ENCODE measurements around the gene LRMDA. TPM values are rescaled to one million over a fixed set of nuclear protein-coding genes. Genes with fewer than 3 reads are reported as not detected.

Gene LRMDA
- total RNA-seq, 4 donors from 2014 or later, result 7.3 to 20.1 (median 8.4) TPM

DNA sequence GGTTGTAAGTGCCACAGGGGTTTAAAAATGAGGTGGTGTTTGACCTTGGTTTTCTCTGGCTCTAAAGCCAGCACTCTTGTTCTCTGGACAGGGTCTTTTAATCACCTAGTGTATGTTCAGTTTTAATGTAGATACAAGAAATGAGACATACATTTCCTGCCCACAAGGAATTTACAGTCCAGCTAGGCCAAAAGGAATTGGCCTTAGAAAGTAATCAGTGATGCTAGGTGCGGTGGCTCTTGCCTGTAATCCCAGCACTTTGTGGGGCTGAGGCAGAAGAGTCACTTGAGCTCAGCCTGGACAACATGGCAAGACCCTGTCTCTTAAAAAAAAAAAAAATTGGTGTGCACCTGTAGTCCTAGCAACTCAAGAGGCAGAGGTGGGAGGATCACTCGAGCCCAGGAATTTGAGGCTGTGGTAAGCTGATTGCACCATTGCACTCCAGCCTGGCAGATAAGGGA, 100.2 kb downstream of the LRMDA start:
- Histone ChIP-seq H3K4me3 (no peak overlapping the region), H3K9me3 (no peaks in the 10 kb centered on the region), H3K36me3 (no peaks in the 10 kb centered on the region), H3K4me1 (no peaks in the 10 kb centered on the region), H3K27me3 (no peaks in the 10 kb centered on the region), H3K27ac (no peak overlapping the region)
- TF ChIP-seq EP300 (IDR thresholded peaks at IDR 0.05) (no peak), POLR2A (IDR thresholded peaks at IDR 0.05) (no peak), POLR2AphosphoS5 (IDR thresholded peaks at IDR 0.05) (no peak), CTCF (IDR thresholded peaks at IDR 0.05) (no peak)
- 100% methylated on average over 2 of the region's 2 CpGs; no CpG with 5 or more reads in 1 of the 2 donors for WGBS, 2 donors (ENCODE audit: low coverage in 1 of 2)
- ATAC-seq, result no peak

DNA sequence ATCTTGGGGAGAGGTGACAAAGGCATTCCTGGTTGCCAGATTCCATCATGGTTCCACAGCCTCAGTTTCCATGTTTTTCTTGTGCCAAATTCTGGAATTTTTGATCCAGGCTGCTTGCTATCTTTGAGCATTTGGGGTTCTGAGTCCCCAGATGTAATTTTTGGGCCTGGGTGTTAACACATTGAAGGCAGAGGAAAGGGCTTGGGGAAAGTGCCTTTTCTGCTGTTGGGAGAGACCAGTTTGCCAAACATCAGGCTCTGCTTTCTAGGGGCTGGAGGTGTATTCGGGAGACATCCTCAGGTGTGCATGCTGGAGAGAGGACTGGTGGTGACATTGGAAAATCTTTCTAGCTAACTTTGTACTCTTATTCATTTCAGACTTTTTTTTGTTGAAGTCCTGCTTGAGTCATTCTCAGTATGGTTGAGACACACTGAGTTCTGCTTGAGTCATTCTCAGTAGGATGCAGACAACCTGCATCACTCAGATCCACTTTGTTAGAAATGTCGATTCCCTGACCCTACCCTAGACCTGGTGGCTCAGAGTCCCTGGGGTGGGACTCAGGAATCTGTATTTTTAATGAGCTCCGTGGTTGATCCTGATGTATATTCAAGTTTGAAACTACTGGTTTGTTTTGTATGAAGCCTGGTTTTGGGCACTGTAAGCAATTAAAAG, 101.0 kb downstream of the LRMDA start:
- WGBS, 2 donors (ENCODE audit: low coverage in 1 of 2), result 100% methylated on average over 1 to 3 of the region's 3 CpGs
- Histone ChIP-seq H3K36me3 (no peaks in the 10 kb centered on the region), H3K4me1 (no peaks in the 10 kb centered on the region), H3K9me3 (no peaks in the 10 kb centered on the region), H3K27ac (no peak overlapping the region), H3K27me3 (no peaks in the 10 kb centered on the region), H3K4me3 (no peak overlapping the region)
- no peak for ATAC-seq
- no peak for TF ChIP-seq CTCF (IDR thresholded peaks at IDR 0.05)
- TF ChIP-seq POLR2A (IDR thresholded peaks at IDR 0.05), result no peak
- no peak for TF ChIP-seq EP300 (IDR thresholded peaks at IDR 0.05)
- no peak for TF ChIP-seq POLR2AphosphoS5 (IDR thresholded peaks at IDR 0.05)

GRCh38 chr10:75538144-75538543, 106.7 kb downstream of the LRMDA start:
- 89 to 98% methylated on average over 6 to 8 of the region's 8 CpGs for WGBS, 2 donors (ENCODE audit: low coverage in 1 of 2)
- Histone ChIP-seq H3K36me3 (no peaks in the 10 kb centered on the region), H3K4me1 (peaks cover 0 to 22% (median 5%) of the 10 kb centered on the region in 3 donors), H3K27ac (no peak overlapping the region), H3K4me3 (no peak overlapping the region), H3K9me3 (no peaks in the 10 kb centered on the region), H3K27me3 (no peaks in the 10 kb centered on the region)
- TF ChIP-seq POLR2AphosphoS5 (IDR thresholded peaks at IDR 0.05) (no peak), POLR2A (IDR thresholded peaks at IDR 0.05) (no peak), EP300 (IDR thresholded peaks at IDR 0.05) (no peak), CTCF (IDR thresholded peaks at IDR 0.05) (no peak)
- no peak for ATAC-seq

DNA sequence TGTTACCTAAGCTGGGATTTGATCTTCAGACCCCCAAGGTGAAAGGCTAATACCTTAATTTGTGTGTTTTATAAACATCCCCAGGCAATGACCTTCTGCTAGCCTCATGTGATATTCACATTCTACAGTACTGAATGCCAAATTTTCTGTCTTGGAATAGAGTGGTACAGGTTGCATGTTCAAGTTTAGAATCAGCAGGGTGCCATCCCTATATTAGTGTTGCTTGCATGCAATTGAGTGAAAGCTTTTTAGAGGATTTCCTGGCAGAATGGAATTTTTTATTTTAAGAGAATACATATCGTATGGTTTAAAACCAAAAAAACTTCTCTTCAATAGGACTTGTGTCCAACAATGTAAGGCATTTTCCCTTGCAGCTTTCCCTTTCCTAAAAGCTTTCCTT, 107.3 kb downstream of the LRMDA start:
- Histone ChIP-seq H3K27ac (no peak overlapping the region), H3K4me3 (no peak overlapping the region), H3K4me1 (peaks cover 0 to 29% (median 5%) of the 10 kb centered on the region in 3 donors), H3K9me3 (no peaks in the 10 kb centered on the region), H3K27me3 (no peaks in the 10 kb centered on the region), H3K36me3 (no peaks in the 10 kb centered on the region)
- TF ChIP-seq POLR2A (IDR thresholded peaks at IDR 0.05) (no peak), EP300 (IDR thresholded peaks at IDR 0.05) (no peak), POLR2AphosphoS5 (IDR thresholded peaks at IDR 0.05) (no peak), CTCF (IDR thresholded peaks at IDR 0.05) (no peak)
- WGBS, 2 donors (ENCODE audit: low coverage in 1 of 2), result 73 to 86% methylated on average over 1 of the region's 1 CpG
- ATAC-seq, result no peak

DNA sequence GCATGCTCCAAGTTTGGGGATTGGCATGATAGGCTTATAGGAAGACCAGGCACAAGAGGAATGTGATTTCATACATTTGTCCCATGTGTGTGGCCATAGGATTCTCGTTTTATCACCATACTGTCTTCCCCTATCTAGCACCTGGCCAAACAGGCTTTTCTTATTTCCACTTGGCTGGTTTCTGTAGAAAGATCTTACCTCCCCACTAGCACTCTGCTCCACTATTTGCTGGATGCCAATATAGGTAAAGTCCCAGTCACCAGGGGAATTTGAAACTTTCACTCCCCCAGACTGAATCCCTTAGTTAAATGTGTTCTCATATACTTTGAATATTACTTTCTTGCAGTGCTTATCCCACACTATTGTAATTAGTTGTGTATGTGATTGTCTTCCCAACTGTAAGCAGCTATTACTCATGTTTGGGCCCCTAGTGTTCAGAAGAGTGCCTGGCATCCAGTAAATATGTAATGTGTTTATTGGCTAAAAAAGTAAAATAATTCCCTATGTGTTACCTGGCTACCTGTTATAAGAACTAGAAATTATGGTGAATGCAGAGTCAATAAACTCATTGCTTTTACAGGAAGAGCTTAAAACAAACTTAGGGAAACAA, 109.0 kb downstream of the LRMDA start:
- no peak for ATAC-seq
- WGBS, 2 donors (ENCODE audit: low coverage in 1 of 2), result 80 to 100% methylated on average over 1 of the region's 1 CpG
- Histone ChIP-seq H3K36me3 (no peaks in the 10 kb centered on the region), H3K27me3 (no peaks in the 10 kb centered on the region), H3K27ac (no peak overlapping the region), H3K4me3 (no peak overlapping the region), H3K4me1 (peaks cover 2 to 46% (median 11%) of the 10 kb centered on the region in 3 donors), H3K9me3 (no peaks in the 10 kb centered on the region)
- TF ChIP-seq POLR2AphosphoS5 (IDR thresholded peaks at IDR 0.05) (no peak), POLR2A (IDR thresholded peaks at IDR 0.05) (no peak), CTCF (IDR thresholded peaks at IDR 0.05) (no peak), EP300 (IDR thresholded peaks at IDR 0.05) (no peak)
